Retinal pigment epithelial cell (primary cell): ENCODE results near the gene PCSK6.
"Not testable (repeated sequence)": the region's sequence is repeated elsewhere in the genome, so short reads cannot be mapped to it uniquely, and the experiment has no call there.

ENCODE experiments used
- DNase-seq: peaks from one replicate; pipeline ENCODE4 v3.0.0-alpha.2; 2010; ENCODE audit warnings: low read depth
- H3K4me3 ChIP-seq: 2 replicates; pipeline ENCODE4 v1.5.1; 2011; ENCODE audit warnings: mild to moderate bottlenecking, low read length, control low read depth, moderate library complexity
- CTCF ChIP-seq: conservative IDR thresholded peaks from 2 replicates; pipeline ENCODE4 v1.5.1; 2011; ENCODE audit warnings: low read depth, low read length, control low read depth, inconsistent platforms

The PCSK6 gene

GRCh38 chr15:101406036-101406435 is 83.5 kb downstream of the PCSK6 start:
- H3K4me3 ChIP-seq: no peak overlapping the region
- DNase-seq: no peak
- TF ChIP-seq CTCF: no peak

GRCh38 chr15:101404245-101404644 is 85.3 kb downstream of the PCSK6 start:
- no peak overlapping the region for H3K4me3 ChIP-seq
- no peak for TF ChIP-seq CTCF
- DNase-seq: no peak

- H3K4me3 ChIP-seq, DNase-seq: not testable (repeated sequence)
These were observed 86.6 kb downstream of the PCSK6 start for GRCh38 chr15:101402883-101403282.

GRCh38 chr15:101401286-101401685 is 88.2 kb downstream of the PCSK6 start:
- H3K4me3 ChIP-seq: no peak overlapping the region
- no peak for DNase-seq
- TF ChIP-seq CTCF: no peak

- no peak overlapping the region for H3K4me3 ChIP-seq
- DNase-seq: no peak
- no peak for TF ChIP-seq CTCF
These were observed 90.1 kb downstream of the PCSK6 start for GRCh38 chr15:101399431-101399830.

- no peak for TF ChIP-seq CTCF
- no peak for DNase-seq
- H3K4me3 ChIP-seq: no peak overlapping the region
These were observed 91.3 kb downstream of the PCSK6 start for GRCh38 chr15:101398247-101398646.

- no peak for DNase-seq
- H3K4me3 ChIP-seq: no peak overlapping the region
These were observed 91.9 kb downstream of the PCSK6 start for GRCh38 chr15:101397521-101398003.

More at GRCh38 chr15:101397521-101398003, 91.9 kb downstream of the PCSK6 start:
- no peak for TF ChIP-seq CTCF
